Hepatocyte (in vitro differentiated cells): ENCODE results near the gene EIF3D. TPM values are rescaled to one million over a fixed set of nuclear protein-coding genes. Genes with fewer than 3 reads are reported as not detected.

Experiments
- DNase-seq: peaks from one replicate; pipeline ENCODE4 v3.0.0-alpha.2; 2016; ENCODE audit warnings: low spot score
- H2AFZ ChIP-seq: fragments of 200-600 bp; sonication (generic); 2 replicates; pipeline ENCODE4 v1.6.0; 2016; ENCODE audit warnings: antibody characterized with exemption, mild to moderate bottlenecking
- H3K27ac ChIP-seq: fragments of 200-600 bp; sonication (generic); 2 replicates; pipeline ENCODE4 v1.5.1; 2016; ENCODE audit warnings: mild to moderate bottlenecking
- H3K27me3 ChIP-seq: fragments of 200-600 bp; sonication (generic); 2 replicates; pipeline ENCODE4 v1.6.1; 2016
- H3K36me3 ChIP-seq: fragments of 200-600 bp; sonication (generic); replicated peaks from 2 replicates; pipeline ENCODE4 v1.5.1; 2016; ENCODE audit warnings: low read depth; ENCODE audit not compliant: insufficient read depth
- H3K4me1 ChIP-seq: fragments of 200-600 bp; sonication (generic); 2 replicates; pipeline ENCODE4 v1.5.1; 2016; ENCODE audit warnings: mild to moderate bottlenecking, moderate library complexity; ENCODE audit not compliant: insufficient read depth
- H3K4me2 ChIP-seq: fragments of 200-600 bp; sonication (generic); 2 replicates; pipeline ENCODE4 v1.6.0; 2016
- H3K4me3 ChIP-seq: fragments of 200-600 bp; sonication (generic); 2 replicates; pipeline ENCODE4 v1.5.1; 2016; ENCODE audit warnings: mild to moderate bottlenecking
- H3K79me2 ChIP-seq: fragments of 200-600 bp; sonication (generic); 2 replicates; pipeline ENCODE4 v1.6.0; 2017; ENCODE audit warnings: mild to moderate bottlenecking
- H3K9me2 ChIP-seq: fragments of 200-600 bp; sonication (generic); replicated peaks from 2 replicates; pipeline ENCODE4 v1.6.0; 2017; ENCODE audit warnings: mild to moderate bottlenecking; ENCODE audit not compliant: insufficient read depth
- H3K9me3 ChIP-seq: fragments of 200-600 bp; sonication (generic); 2 replicates; pipeline ENCODE4 v1.5.1; 2016; ENCODE audit warnings: low read depth, mild to moderate bottlenecking
- H4K20me1 ChIP-seq: fragments of 200-600 bp; sonication (generic); 2 replicates; pipeline ENCODE4 v1.6.0; 2016; ENCODE audit warnings: mild to moderate bottlenecking; ENCODE audit not compliant: insufficient read depth, poor library complexity, severe bottlenecking
- CTCF ChIP-seq: fragments of 200-600 bp; sonication (generic); IDR thresholded peaks from 2 replicates; pipeline ENCODE4 v1.5.1; 2016; ENCODE audit warnings: antibody characterized with exemption, mild to moderate bottlenecking; ENCODE audit not compliant: poor library complexity
- EZH2 ChIP-seq: fragments of 200-600 bp; sonication (generic); IDR thresholded peaks from 2 replicates; pipeline ENCODE4 v1.6.1; 2016; ENCODE audit warnings: antibody characterized with exemption, mild to moderate bottlenecking, borderline replicate concordance
- EZH2phosphoT487 ChIP-seq: fragments of 200-600 bp; sonication (generic); IDR thresholded peaks from one replicate; pipeline ENCODE4 v1.6.1; 2018; ENCODE audit warnings: antibody characterized with exemption, mild to moderate bottlenecking, low read depth, moderate library complexity; ENCODE audit not compliant: unreplicated experiment, severe bottlenecking
- WGBS: methylation state at CpG from one replicate; pipeline ENCODE4 v1.1.6; 2016; ENCODE audit warnings: low lambda C conversion rate; ENCODE audit errors: missing lambda C conversion rate; 5-methylcytosine and 5-hydroxymethylcytosine counted together
- polyA plus RNA-seq: library from polyadenylated mRNA; unstranded; fragments of >200 nt; fragmentation: Nextera tagmentation; extraction: Ambion mirVana; gene quantifications from 2 replicates; pipeline ENCODE4 v1.2.1, GENCODE V29; 2016
- total RNA-seq: library from RNA; depleted of rRNA; stranded (reverse); fragments of >200 nt; gene quantifications from 2 replicates; pipeline ENCODE4 v1.2.3, GENCODE V29; 2014

The EIF3D gene
- total and polyA plus RNA-seq, 2 experiments from 2014 or later = 70.4 to 171 TPM

- H2AFZ ChIP-seq = peak overlapping the region; percentile 84
- H3K27ac ChIP-seq = peak overlapping the region; percentile 99
- H3K27me3 ChIP-seq = no peaks in the 10 kb centered on the region
- H3K4me3 ChIP-seq = peak overlapping the region; percentile 83
- H3K9me3 ChIP-seq = no peaks in the 10 kb centered on the region
- WGBS = 27% methylated on average over 9 of the region's 9 CpGs
- H3K9me2 ChIP-seq = no peaks in the 10 kb centered on the region
- no peaks in the 10 kb centered on the region for H4K20me1 ChIP-seq
- peak overlapping the region; percentile 83 for H3K4me2 ChIP-seq
- H3K4me1 ChIP-seq = peaks cover 6% of the 10 kb centered on the region
- TF ChIP-seq EZH2phosphoT487 (no peak), CTCF (no peak), EZH2 (no peak)
- no peak for DNase-seq
- H3K79me2 ChIP-seq = peaks cover 20% of the 10 kb centered on the region
- no peaks in the 10 kb centered on the region for H3K36me3 ChIP-seq
Measured at GRCh38 chr22:36480941-36481392, 48.0 kb downstream of the EIF3D start.

- H3K36me3 ChIP-seq = no peaks in the 10 kb centered on the region
- TF ChIP-seq EZH2phosphoT487 = no peak
- TF ChIP-seq CTCF = no peak
- TF ChIP-seq EZH2 = no peak
- peaks cover 20% of the 10 kb centered on the region for H3K79me2 ChIP-seq
- H3K9me2 ChIP-seq = no peaks in the 10 kb centered on the region
- no peaks in the 10 kb centered on the region for H3K9me3 ChIP-seq
- no peak overlapping the region for H3K4me3 ChIP-seq
- 93% methylated on average over 4 of the region's 4 CpGs for WGBS
- H3K27me3 ChIP-seq = no peaks in the 10 kb centered on the region
- H2AFZ ChIP-seq = no peak overlapping the region
- no peak for DNase-seq
- no peak overlapping the region for H3K4me2 ChIP-seq
- H3K27ac ChIP-seq = no peak overlapping the region
- H3K4me1 ChIP-seq = peaks cover 6% of the 10 kb centered on the region
- H4K20me1 ChIP-seq = no peaks in the 10 kb centered on the region
Measured at GRCh38 chr22:36478966-36479365, 50.0 kb downstream of the EIF3D start.

GRCh38 chr22:36475341-36475740 is 53.6 kb downstream of the EIF3D start:
- no peak for DNase-seq
- Histone ChIP-seq H3K4me1 (peaks cover under 1% of the 10 kb centered on the region), H3K27ac (no peak overlapping the region), H2AFZ (no peak overlapping the region), H4K20me1 (no peaks in the 10 kb centered on the region), H3K4me3 (no peak overlapping the region), H3K27me3 (no peaks in the 10 kb centered on the region), H3K79me2 (peaks cover 12% of the 10 kb centered on the region), H3K4me2 (no peak overlapping the region), H3K9me2 (no peaks in the 10 kb centered on the region), H3K36me3 (no peaks in the 10 kb centered on the region), H3K9me3 (no peaks in the 10 kb centered on the region)
- TF ChIP-seq CTCF = no peak
- no peak for TF ChIP-seq EZH2
- TF ChIP-seq EZH2phosphoT487 = no peak
- 94% methylated on average over 6 of the region's 6 CpGs for WGBS

- no peak for DNase-seq
- H3K4me1 ChIP-seq = peaks cover 4% of the 10 kb centered on the region
- 88% methylated on average over 13 of the region's 13 CpGs for WGBS
- no peak overlapping the region for H3K27ac ChIP-seq
- TF ChIP-seq CTCF = no peak
- TF ChIP-seq EZH2 = no peak
- no peak for TF ChIP-seq EZH2phosphoT487
- no peaks in the 10 kb centered on the region for H3K27me3 ChIP-seq
- no peak overlapping the region for H3K4me3 ChIP-seq
- no peaks in the 10 kb centered on the region for H3K79me2 ChIP-seq
- H3K4me2 ChIP-seq = no peak overlapping the region
- no peaks in the 10 kb centered on the region for H3K9me3 ChIP-seq
- no peaks in the 10 kb centered on the region for H4K20me1 ChIP-seq
- no peak overlapping the region for H2AFZ ChIP-seq
- no peaks in the 10 kb centered on the region for H3K36me3 ChIP-seq
- H3K9me2 ChIP-seq = no peaks in the 10 kb centered on the region
Measured at GRCh38 chr22:36472689-36473088, 56.3 kb downstream of the EIF3D start.
